Measurements from ENCODE around the gene APC2.

- TF ChIP-seq POLR2A (IDR thresholded peaks at IDR 0.05) (no peak), POLR2AphosphoS5 (IDR thresholded peaks at IDR 0.05) (no peak), EP300 (IDR thresholded peaks at IDR 0.05) (no peak)
- TF ChIP-seq, protein P1, sequence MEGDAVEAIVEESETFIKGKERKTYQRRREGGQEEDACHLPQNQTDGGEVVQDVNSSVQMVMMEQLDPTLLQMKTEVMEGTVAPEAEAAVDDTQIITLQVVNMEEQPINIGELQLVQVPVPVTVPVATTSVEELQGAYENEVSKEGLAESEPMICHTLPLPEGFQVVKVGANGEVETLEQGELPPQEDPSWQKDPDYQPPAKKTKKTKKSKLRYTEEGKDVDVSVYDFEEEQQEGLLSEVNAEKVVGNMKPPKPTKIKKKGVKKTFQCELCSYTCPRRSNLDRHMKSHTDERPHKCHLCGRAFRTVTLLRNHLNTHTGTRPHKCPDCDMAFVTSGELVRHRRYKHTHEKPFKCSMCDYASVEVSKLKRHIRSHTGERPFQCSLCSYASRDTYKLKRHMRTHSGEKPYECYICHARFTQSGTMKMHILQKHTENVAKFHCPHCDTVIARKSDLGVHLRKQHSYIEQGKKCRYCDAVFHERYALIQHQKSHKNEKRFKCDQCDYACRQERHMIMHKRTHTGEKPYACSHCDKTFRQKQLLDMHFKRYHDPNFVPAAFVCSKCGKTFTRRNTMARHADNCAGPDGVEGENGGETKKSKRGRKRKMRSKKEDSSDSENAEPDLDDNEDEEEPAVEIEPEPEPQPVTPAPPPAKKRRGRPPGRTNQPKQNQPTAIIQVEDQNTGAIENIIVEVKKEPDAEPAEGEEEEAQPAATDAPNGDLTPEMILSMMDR (IDR thresholded peaks at IDR 0.05), result no peak
These were observed at the start of gene APC2 for GRCh38 chr19:1449467-1450442.
